HUES48 (cell line): ENCODE data around the gene ANKS1B.
"Not testable (repeated sequence)": the region's sequence is repeated elsewhere in the genome, so short reads cannot be mapped to it uniquely, and the experiment has no call there.

Source experiments
- H3K27ac ChIP-seq: one replicate; pipeline ENCODE4 v1.7.0; 2013; ENCODE audit warnings: low read depth, low read length, inconsistent platforms
- H3K27me3 ChIP-seq: 2 replicates; pipeline ENCODE4 v1.6.1; 2013; ENCODE audit warnings: mild to moderate bottlenecking, low read length; ENCODE audit not compliant: control insufficient read depth, insufficient read depth
- H3K36me3 ChIP-seq: 2 replicates; pipeline ENCODE4 v1.6.1; 2013; ENCODE audit warnings: low read length; ENCODE audit not compliant: control insufficient read depth, insufficient read depth
- H3K4me1 ChIP-seq: 2 replicates; pipeline ENCODE4 v1.6.1; 2013; ENCODE audit warnings: mild to moderate bottlenecking, low read length; ENCODE audit not compliant: control insufficient read depth, insufficient read depth
- H3K4me3 ChIP-seq: 2 replicates; pipeline ENCODE4 v1.5.1; 2013; ENCODE audit warnings: mild to moderate bottlenecking, low read depth, low read length
- H3K9ac ChIP-seq: 2 replicates; pipeline ENCODE4 v1.6.1; 2013; ENCODE audit warnings: mild to moderate bottlenecking, low read depth, low read length, moderate library complexity
- H3K9me3 ChIP-seq: 2 replicates; pipeline ENCODE4 v1.6.1; 2013; ENCODE audit warnings: low read length; ENCODE audit not compliant: control insufficient read depth, insufficient read depth

ANKS1B gene

GRCh38 chr12:99577125-99577524, 407.6 kb downstream of the ANKS1B start:
- H3K36me3 ChIP-seq, H3K4me3 ChIP-seq, H3K27me3 ChIP-seq, H3K9me3 ChIP-seq, H3K9ac ChIP-seq, H3K27ac ChIP-seq, H3K4me1 ChIP-seq: not testable (repeated sequence)

GRCh38 chr12:99573980-99574379, 410.8 kb downstream of the ANKS1B start:
- no peaks in the 10 kb centered on the region for H3K36me3 ChIP-seq

GRCh38 chr12:99567072-99567471, 417.7 kb downstream of the ANKS1B start:
- no peak overlapping the region for H3K4me3 ChIP-seq
- no peaks in the 10 kb centered on the region for H3K36me3 ChIP-seq
- no peak overlapping the region for H3K9ac ChIP-seq
- H3K4me1 ChIP-seq: peaks cover 27% of the 10 kb centered on the region
- H3K9me3 ChIP-seq: peaks cover 2% of the 10 kb centered on the region; the same call in 1 of the 2 replicates
- H3K27ac ChIP-seq: no peak overlapping the region
- H3K27me3 ChIP-seq: peaks cover 25% of the 10 kb centered on the region

More at GRCh38 chr12:99573980-99574379, 410.8 kb downstream of the ANKS1B start:
- Histone ChIP-seq H3K27me3 (peaks cover 11% of the 10 kb centered on the region), H3K9ac (no peak overlapping the region), H3K4me1 (peaks cover 8% of the 10 kb centered on the region), H3K4me3 (no peak overlapping the region), H3K9me3 (no peaks in the 10 kb centered on the region), H3K27ac (no peak overlapping the region)

DNA sequence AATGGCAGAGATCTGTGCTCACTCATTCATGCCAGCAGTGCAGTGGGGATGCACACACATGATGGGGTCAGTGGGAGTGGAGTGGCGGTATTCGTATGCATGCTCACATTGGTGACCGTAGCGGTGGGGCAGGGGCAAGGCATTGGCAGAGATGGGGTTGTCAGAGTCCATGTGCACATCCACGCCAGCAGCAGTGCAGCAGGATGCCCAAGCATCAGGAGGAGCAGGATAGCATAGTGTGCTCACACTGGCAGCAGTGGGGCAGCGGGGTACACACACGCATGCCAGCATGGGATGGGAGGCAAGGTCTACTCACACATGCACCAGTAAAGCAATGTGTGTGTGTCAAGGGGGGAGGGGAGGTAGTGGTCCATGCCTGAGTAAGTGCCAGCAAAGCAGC, 426.6 kb downstream of the ANKS1B start:
- Histone ChIP-seq H3K36me3 (no peaks in the 10 kb centered on the region), H3K9me3 (no peaks in the 10 kb centered on the region), H3K4me3 (no peak overlapping the region)

DNA sequence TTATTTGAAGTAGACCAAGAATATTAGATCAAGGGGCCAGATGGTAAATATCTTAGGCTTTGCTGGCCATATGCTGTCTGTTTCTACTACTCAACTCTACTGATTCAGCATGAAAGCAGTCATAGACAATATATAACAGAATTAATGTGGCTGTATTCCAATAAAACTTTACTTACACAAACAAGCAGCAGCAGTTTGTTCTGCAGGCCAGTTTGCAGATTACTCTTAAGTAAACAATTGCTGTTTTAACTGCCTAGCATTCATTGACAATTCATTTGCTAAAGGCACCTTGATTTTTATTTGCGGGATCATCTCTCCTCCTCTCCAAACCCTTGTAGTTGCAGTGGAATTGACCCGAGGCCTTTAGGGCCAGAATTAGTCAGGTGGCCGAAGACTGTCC, 431.3 kb downstream of the ANKS1B start:
- Histone ChIP-seq H3K27me3 (no peaks in the 10 kb centered on the region), H3K27ac (no peak overlapping the region), H3K36me3 (no peaks in the 10 kb centered on the region), H3K9ac (no peak overlapping the region), H3K4me1 (peaks cover 5% of the 10 kb centered on the region; the same call in 1 of the 2 replicates), H3K4me3 (no peak overlapping the region), H3K9me3 (no peaks in the 10 kb centered on the region)

More for the DNA sequence above, 426.6 kb downstream of the ANKS1B start:
- Histone ChIP-seq H3K4me1 (peaks cover 5% of the 10 kb centered on the region; the same call in 1 of the 2 replicates), H3K27ac (no peak overlapping the region), H3K27me3 (no peaks in the 10 kb centered on the region), H3K9ac (no peak overlapping the region)

- Histone ChIP-seq H3K9me3 (no peaks in the 10 kb centered on the region), H3K9ac (no peak overlapping the region), H3K4me3 (no peak overlapping the region), H3K4me1 (peaks cover 5% of the 10 kb centered on the region; the same call in 1 of the 2 replicates), H3K27ac (no peak overlapping the region), H3K36me3 (no peaks in the 10 kb centered on the region), H3K27me3 (no peaks in the 10 kb centered on the region)
Measured at GRCh38 chr12:99552022-99552421, 432.7 kb downstream of the ANKS1B start.

DNA sequence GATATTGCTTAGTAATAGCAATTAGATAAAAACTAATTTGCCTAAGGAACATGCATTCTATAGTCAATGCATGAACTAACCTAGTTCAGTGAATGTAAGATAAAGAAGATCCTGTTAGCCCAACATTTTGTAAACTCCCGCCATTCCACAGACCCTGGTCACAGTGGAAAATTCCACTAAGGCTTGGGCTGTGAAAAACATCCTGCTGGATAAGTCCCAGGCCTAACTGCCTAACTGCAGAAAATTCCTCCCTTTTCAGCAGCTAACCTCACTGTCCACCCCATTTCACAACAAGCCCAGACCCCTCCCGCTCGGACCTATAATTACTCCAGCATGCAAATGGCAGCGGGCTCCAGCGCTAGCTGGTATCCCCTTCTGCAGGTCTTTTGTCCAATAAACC, 435.1 kb downstream of the ANKS1B start:
- Histone ChIP-seq H3K27ac (no peak overlapping the region), H3K4me3 (no peak overlapping the region), H3K4me1 (peaks cover 12% of the 10 kb centered on the region; the same call in 1 of the 2 replicates), H3K27me3 (no peaks in the 10 kb centered on the region), H3K9ac (no peak overlapping the region), H3K36me3 (no peaks in the 10 kb centered on the region), H3K9me3 (no peaks in the 10 kb centered on the region)

- peaks cover 17% of the 10 kb centered on the region; the same call in 1 of the 2 replicates for H3K4me1 ChIP-seq
- H3K36me3 ChIP-seq: no peaks in the 10 kb centered on the region
- no peak overlapping the region for H3K4me3 ChIP-seq
- H3K27me3 ChIP-seq: no peaks in the 10 kb centered on the region
- H3K9me3 ChIP-seq: no peaks in the 10 kb centered on the region
- H3K27ac ChIP-seq: no peak overlapping the region
- H3K9ac ChIP-seq: no peak overlapping the region
Measured at GRCh38 chr12:99549196-99549595, 435.5 kb downstream of the ANKS1B start.

GRCh38 chr12:99544457-99544856, 440.3 kb downstream of the ANKS1B start:
- H3K9me3 ChIP-seq: no peaks in the 10 kb centered on the region
- H3K27me3 ChIP-seq: no peaks in the 10 kb centered on the region
- H3K36me3 ChIP-seq: no peaks in the 10 kb centered on the region
- peaks cover 12% of the 10 kb centered on the region; the same call in 1 of the 2 replicates for H3K4me1 ChIP-seq
- no peak overlapping the region for H3K4me3 ChIP-seq
- no peak overlapping the region for H3K27ac ChIP-seq
- no peak overlapping the region for H3K9ac ChIP-seq

- Histone ChIP-seq H3K4me1 (peaks cover 2% of the 10 kb centered on the region; the same call in 1 of the 2 replicates), H3K9me3 (no peaks in the 10 kb centered on the region), H3K27ac (no peak overlapping the region), H3K27me3 (no peaks in the 10 kb centered on the region), H3K4me3 (no peak overlapping the region), H3K9ac (no peak overlapping the region), H3K36me3 (no peaks in the 10 kb centered on the region)
Measured at GRCh38 chr12:99529966-99530365, 454.8 kb downstream of the ANKS1B start.

DNA sequence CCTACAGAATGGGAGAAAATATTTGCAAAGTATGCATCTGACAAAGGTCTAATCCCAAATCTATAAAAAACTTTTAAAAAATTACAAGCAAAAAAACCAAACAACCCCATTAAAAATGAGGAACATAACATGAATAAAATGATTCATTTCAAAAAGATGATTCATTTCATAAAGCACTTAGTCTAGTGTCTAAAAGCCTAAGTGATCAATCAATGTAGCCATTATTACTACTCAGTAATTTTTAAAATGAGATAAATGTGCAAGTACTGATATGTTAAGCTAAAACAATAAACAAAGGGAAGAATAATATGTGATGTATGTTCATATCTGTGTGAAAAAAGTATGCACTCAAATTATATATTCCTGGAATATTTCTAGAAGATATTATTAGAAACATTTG, 456.3 kb downstream of the ANKS1B start:
- H3K27me3 ChIP-seq: no peaks in the 10 kb centered on the region
- H3K9ac ChIP-seq: no peak overlapping the region
- H3K9me3 ChIP-seq: no peaks in the 10 kb centered on the region
- peaks cover 2% of the 10 kb centered on the region; the same call in 1 of the 2 replicates for H3K4me1 ChIP-seq
- no peak overlapping the region for H3K27ac ChIP-seq
- no peaks in the 10 kb centered on the region for H3K36me3 ChIP-seq
- H3K4me3 ChIP-seq: no peak overlapping the region

DNA sequence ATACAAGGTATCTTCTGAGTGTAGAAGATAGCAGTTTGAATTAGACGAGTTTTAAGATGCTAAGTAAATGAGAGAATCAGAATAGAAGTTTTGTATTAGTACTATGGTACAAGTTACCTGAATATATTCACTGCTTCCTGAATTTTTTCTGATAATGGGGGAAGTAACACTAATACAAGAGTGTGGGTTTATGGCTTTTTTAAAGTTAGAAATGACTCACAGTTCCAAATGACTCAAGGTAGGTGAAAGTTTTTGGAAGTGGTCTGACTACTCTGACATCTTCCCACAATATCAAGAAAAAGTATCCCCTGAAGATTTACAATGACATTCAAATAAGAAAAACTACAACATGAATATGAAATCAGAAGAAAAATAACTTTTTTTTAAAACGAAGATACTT, 460.9 kb downstream of the ANKS1B start:
- no peaks in the 10 kb centered on the region for H3K4me1 ChIP-seq
- no peak overlapping the region for H3K27ac ChIP-seq
- H3K4me3 ChIP-seq: no peak overlapping the region
- no peaks in the 10 kb centered on the region for H3K36me3 ChIP-seq
- H3K9ac ChIP-seq: no peak overlapping the region
- no peaks in the 10 kb centered on the region for H3K27me3 ChIP-seq
- H3K9me3 ChIP-seq: no peaks in the 10 kb centered on the region
